Right lobe of liver (tissue), 4 donors: ENCODE results near the gene HMGN5.

Experiments used
- CTCF ChIP-seq, 4 donors: fragments of 200-600 bp in 3 of 4; fragments of 450-650 bp in 1 of 4; IDR thresholded peaks; one replicate each; pipeline versions ENCODE4 v1.5.1 to v1.8.0; 2016 to 2022; ENCODE audit warnings: antibody characterized with exemption in 4 of 4, mild to moderate bottlenecking in 2 of 4
- POLR2A ChIP-seq: fragments of 450-650 bp; IDR thresholded peaks from one replicate; pipeline ENCODE4 v1.6.1; 2017; ENCODE audit warnings: antibody characterized with exemption, mild to moderate bottlenecking
- donor health status: DM: no; HTN: no; CAD: no.
- donor health status: DM: no; HTN: no; CAD: no.
- donor health status: DM: no; HTN: yes; CAD: no.

- TF ChIP-seq CTCF (IDR thresholded peaks at IDR 0.05) = no peak
- no peak for TF ChIP-seq POLR2A
Measured at GRCh38 chrX:81238166-81238565, 36.5 kb upstream of the HMGN5 start.
